ENCODE measurements around the gene LCP1. TPM values are rescaled to one million over a fixed set of nuclear protein-coding genes. Genes with fewer than 3 reads are reported as not detected.

The LCP1 gene
- total and polyA plus RNA-seq, 2 of the 13 experiments (the other 11 are each of a cell fraction or from before 2014, with no cell fraction given): 1.6 TPM

- WGBS (ENCODE audit: low lambda C conversion rate): 65% methylated on average over 1 of the region's 1 CpG
- no peak for FAIRE-seq
- Histone ChIP-seq H3K4me1 (ENCODE audit: insufficient read depth, low read length) (no peaks in the 10 kb centered on the region), H3K9ac (ENCODE audit: insufficient read depth, low read depth, low read length) (no peak overlapping the region), H3K79me2 (ENCODE audit: insufficient read depth, low read length) (no peaks in the 10 kb centered on the region), H3K4me2 (ENCODE audit: low read depth, low read length) (no peak overlapping the region), H2AFZ (ENCODE audit: low read length) (no peak overlapping the region), H4K20me1 (ENCODE audit: insufficient read depth, low read length) (no peaks in the 10 kb centered on the region), H3K27ac (ENCODE audit: extremely low read length, insufficient read depth, low read length) (no peak overlapping the region), H3K36me3 (replicated peaks in 1 of 2; ENCODE audit: control insufficient read depth in 1 of 2, insufficient read depth in 2 of 2, low read length in 2 of 2) (no peaks in the 10 kb centered on the region), H3K4me3 (replicated peaks in 1 of 3; ENCODE audit: insufficient read depth in 1 of 3, low read depth in 2 of 3, low read length in 3 of 3) (no peak overlapping the region), H3K9me3 (ENCODE audit: low read length) (no peaks in the 10 kb centered on the region), H3K27me3 (ENCODE audit: control insufficient read depth in 1 of 2, insufficient read depth in 2 of 2, low read length in 2 of 2) (no peaks in the 10 kb centered on the region)
- no peak for DNase-seq (ENCODE audit: low spot score)
- POLR2A ChIA-PET: no interaction called here
- CTCF ChIA-PET (ENCODE audit: low intra/inter-chr PET ratio, low total read pairs): no interaction called here
- in situ Hi-C loops (cut with HindIII; ENCODE audit: extremely low pct_ligation_motif_present, low pct_unique_long_range_greater_than_20kb) (no loop called here), intact Hi-C loops (cut with micrococcal nuclease; ENCODE audit: unreplicated experiment) (loop anchor here (5.0 kb wide), 1 partner anchor 567 kb away; no protein-coding TSS in a partner anchor)
- no peak for ATAC-seq
- TF ChIP-seq GPN1 (CRISPR knock-in tag; IDR thresholded peaks at IDR 0.05; ENCODE audit: borderline replicate concordance) (no peak), KMT2A (CRISPR knock-in tag; IDR thresholded peaks at IDR 0.05) (no peak), ZNF512 (CRISPR knock-in tag; IDR thresholded peaks at IDR 0.05) (no peak), ZNF709 (CRISPR knock-in tag; IDR thresholded peaks at IDR 0.05) (no peak)
- TF ChIP-seq, protein P1, sequence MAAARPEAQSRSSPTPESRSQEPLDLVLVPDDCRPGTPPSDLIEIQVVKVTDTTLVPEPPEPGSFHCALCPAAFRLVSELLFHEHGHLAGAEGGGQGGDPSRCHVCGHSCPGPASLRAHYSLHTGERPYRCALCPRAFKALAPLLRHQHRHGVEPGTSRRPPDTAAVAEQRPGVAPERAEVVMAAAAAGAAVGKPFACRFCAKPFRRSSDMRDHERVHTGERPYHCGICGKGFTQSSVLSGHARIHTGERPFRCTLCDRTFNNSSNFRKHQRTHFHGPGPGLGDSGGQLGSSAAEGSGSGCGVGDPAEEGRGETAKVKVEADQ (CRISPR knock-in tag; IDR thresholded peaks at IDR 0.05; ENCODE audit: borderline replicate concordance): no peak
- BruUV-seq (replicated peaks): no TSS peak
Measured at GRCh38 chr13:46195016-46195415, 13.0 kb upstream of the LCP1 start.

DNA sequence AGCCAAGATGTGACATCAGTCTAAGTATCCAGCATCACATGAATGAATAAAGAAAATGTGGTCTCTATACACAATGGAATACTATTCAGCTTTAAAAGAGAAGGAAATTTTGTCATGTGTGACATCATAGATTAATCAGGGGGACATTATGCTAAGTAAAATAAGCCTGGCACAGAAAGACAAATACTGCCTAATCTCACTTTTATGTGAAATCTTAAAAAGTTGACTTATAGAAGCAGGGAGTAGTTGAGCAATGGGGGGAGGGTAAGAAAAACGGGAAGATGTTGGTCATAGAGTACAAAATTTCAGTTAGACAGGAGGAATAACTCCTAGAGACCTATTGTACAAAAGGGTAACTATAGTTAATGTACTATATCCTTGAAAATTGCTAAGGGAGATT, 10.4 kb upstream of the LCP1 start:
- WGBS (ENCODE audit: low lambda C conversion rate): 0% methylated on average over 1 of the region's 1 CpG
- CTCF ChIA-PET (ENCODE audit: low intra/inter-chr PET ratio, low total read pairs): no interaction called here

More for the DNA sequence above, 10.4 kb upstream of the LCP1 start:
- POLR2A ChIA-PET: no interaction called here
- Histone ChIP-seq H3K9ac (ENCODE audit: insufficient read depth, low read depth, low read length) (no peak overlapping the region), H3K36me3 (replicated peaks in 1 of 2; ENCODE audit: control insufficient read depth in 1 of 2, insufficient read depth in 2 of 2, low read length in 2 of 2) (no peaks in the 10 kb centered on the region), H3K4me3 (replicated peaks in 1 of 3; ENCODE audit: insufficient read depth in 1 of 3, low read depth in 2 of 3, low read length in 3 of 3) (no peak overlapping the region), H3K79me2 (ENCODE audit: insufficient read depth, low read length) (no peaks in the 10 kb centered on the region), H3K4me2 (ENCODE audit: low read depth, low read length) (no peak overlapping the region), H3K27ac (ENCODE audit: extremely low read length, insufficient read depth, low read length) (no peak overlapping the region), H3K9me3 (ENCODE audit: low read length) (no peaks in the 10 kb centered on the region), H4K20me1 (ENCODE audit: insufficient read depth, low read length) (no peaks in the 10 kb centered on the region), H3K4me1 (ENCODE audit: insufficient read depth, low read length) (no peaks in the 10 kb centered on the region), H3K27me3 (ENCODE audit: control insufficient read depth in 1 of 2, insufficient read depth in 2 of 2, low read length in 2 of 2) (no peaks in the 10 kb centered on the region), H2AFZ (ENCODE audit: low read length) (no peak overlapping the region)
- in situ Hi-C loops (cut with HindIII; ENCODE audit: extremely low pct_ligation_motif_present, low pct_unique_long_range_greater_than_20kb): no loop called here
- intact Hi-C loops (cut with micrococcal nuclease; ENCODE audit: unreplicated experiment): no loop called here
- ATAC-seq (no peak), DNase-seq (ENCODE audit: low spot score) (no peak), FAIRE-seq (no peak)
- TF ChIP-seq CREB1 (IDR thresholded peaks at IDR 0.05) (peak; percentile 56), CREB1 (CRISPR knock-in tag; IDR thresholded peaks at IDR 0.05) (no peak), MIER2 (CRISPR knock-in tag; IDR thresholded peaks at IDR 0.05) (no peak)
- TF ChIP-seq, protein P2, sequence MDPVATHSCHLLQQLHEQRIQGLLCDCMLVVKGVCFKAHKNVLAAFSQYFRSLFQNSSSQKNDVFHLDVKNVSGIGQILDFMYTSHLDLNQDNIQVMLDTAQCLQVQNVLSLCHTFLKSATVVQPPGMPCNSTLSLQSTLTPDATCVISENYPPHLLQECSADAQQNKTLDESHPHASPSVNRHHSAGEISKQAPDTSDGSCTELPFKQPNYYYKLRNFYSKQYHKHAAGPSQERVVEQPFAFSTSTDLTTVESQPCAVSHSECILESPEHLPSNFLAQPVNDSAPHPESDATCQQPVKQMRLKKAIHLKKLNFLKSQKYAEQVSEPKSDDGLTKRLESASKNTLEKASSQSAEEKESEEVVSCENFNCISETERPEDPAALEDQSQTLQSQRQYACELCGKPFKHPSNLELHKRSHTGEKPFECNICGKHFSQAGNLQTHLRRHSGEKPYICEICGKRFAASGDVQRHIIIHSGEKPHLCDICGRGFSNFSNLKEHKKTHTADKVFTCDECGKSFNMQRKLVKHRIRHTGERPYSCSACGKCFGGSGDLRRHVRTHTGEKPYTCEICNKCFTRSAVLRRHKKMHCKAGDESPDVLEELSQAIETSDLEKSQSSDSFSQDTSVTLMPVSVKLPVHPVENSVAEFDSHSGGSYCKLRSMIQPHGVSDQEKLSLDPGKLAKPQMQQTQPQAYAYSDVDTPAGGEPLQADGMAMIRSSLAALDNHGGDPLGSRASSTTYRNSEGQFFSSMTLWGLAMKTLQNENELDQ (CRISPR knock-in tag; IDR thresholded peaks at IDR 0.05; ENCODE audit: borderline replicate concordance): no peak
- TF ChIP-seq, protein P3, sequence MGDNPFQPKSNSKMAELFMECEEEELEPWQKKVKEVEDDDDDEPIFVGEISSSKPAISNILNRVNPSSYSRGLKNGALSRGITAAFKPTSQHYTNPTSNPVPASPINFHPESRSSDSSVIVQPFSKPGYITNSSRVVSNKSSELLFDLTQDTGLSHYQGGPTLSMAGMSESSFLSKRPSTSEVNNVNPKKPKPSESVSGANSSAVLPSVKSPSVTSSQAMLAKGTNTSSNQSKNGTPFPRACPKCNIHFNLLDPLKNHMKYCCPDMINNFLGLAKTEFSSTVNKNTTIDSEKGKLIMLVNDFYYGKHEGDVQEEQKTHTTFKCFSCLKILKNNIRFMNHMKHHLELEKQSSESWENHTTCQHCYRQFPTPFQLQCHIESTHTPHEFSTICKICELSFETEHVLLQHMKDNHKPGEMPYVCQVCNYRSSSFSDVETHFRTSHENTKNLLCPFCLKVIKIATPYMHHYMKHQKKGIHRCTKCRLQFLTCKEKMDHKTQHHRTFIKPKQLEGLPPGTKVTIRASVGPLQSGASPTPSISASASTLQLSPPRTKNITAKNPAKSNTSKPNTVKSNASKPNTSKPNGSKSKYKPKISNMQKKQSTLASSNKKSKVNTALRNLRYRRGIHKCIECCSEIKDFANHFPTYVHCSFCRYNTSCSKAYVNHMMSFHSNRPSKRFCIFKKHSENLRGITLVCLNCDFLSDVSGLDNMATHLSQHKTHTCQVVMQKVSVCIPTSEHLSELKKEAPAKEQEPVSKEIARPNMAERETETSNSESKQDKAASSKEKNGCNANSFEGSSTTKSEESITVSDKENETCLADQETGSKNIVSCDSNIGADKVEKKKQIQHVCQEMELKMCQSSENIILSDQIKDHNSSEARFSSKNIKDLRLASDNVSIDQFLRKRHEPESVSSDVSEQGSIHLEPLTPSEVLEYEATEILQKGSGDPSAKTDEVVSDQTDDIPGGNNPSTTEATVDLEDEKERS (CRISPR knock-in tag; IDR thresholded peaks at IDR 0.05): no peak
- no TSS peak for BruUV-seq (replicated peaks)
